HG03139 (cell line): ENCODE measurements around the gene CYTH1.

Source experiments
- ATAC-seq: cut with Tn5 transposase; IDR thresholded peaks from one replicate; pipeline ENCODE4 v1.9.1; 2021; ENCODE audit not compliant: unreplicated experiment

The CYTH1 gene

GRCh38 chr17:78805301-78805700 lies 23.2 kb upstream of the CYTH1 start:
- no peak for ATAC-seq

GRCh38 chr17:78804777-78805176 lies 22.7 kb upstream of the CYTH1 start:
- ATAC-seq, result no peak

- ATAC-seq, result no peak
Measured at GRCh38 chr17:78803186-78803845, 21.2 kb upstream of the CYTH1 start.

- no peak for ATAC-seq
Measured at GRCh38 chr17:78802459-78802858, 20.4 kb upstream of the CYTH1 start.

- no peak for ATAC-seq
Measured at GRCh38 chr17:78802008-78802407, 19.9 kb upstream of the CYTH1 start.

- ATAC-seq, result no peak
Measured at GRCh38 chr17:78800132-78800931, 18.3 kb upstream of the CYTH1 start.

GRCh38 chr17:78798695-78799559 lies 16.9 kb upstream of the CYTH1 start:
- ATAC-seq, result no peak

- no peak for ATAC-seq
Measured at GRCh38 chr17:78797691-78798585, 15.9 kb upstream of the CYTH1 start.

- no peak for ATAC-seq
Measured at GRCh38 chr17:78797213-78797612, 15.1 kb upstream of the CYTH1 start.

- no peak for ATAC-seq
Measured at GRCh38 chr17:78796517-78796900, 14.4 kb upstream of the CYTH1 start.

- ATAC-seq, result no peak
Measured at GRCh38 chr17:78795861-78796516, 13.9 kb upstream of the CYTH1 start.

- no peak for ATAC-seq
Measured at GRCh38 chr17:78794864-78795640, 13.0 kb upstream of the CYTH1 start.

- no peak for ATAC-seq
Measured at GRCh38 chr17:78794399-78794798, 12.3 kb upstream of the CYTH1 start.

- no peak for ATAC-seq
Measured at GRCh38 chr17:78793968-78794367, 11.9 kb upstream of the CYTH1 start.

- ATAC-seq, result no peak
Measured at GRCh38 chr17:78793415-78793814, 11.3 kb upstream of the CYTH1 start.

GRCh38 chr17:78791840-78792709 lies 10.0 kb upstream of the CYTH1 start:
- no peak for ATAC-seq

GRCh38 chr17:78790552-78790951 lies 8.5 kb upstream of the CYTH1 start:
- no peak for ATAC-seq

GRCh38 chr17:78789663-78790181 lies 7.6 kb upstream of the CYTH1 start:
- ATAC-seq, result no peak
